GM19395 (cell line): Measurements from ENCODE around the gene TBC1D14.
"Not testable (repeated sequence)": the region's sequence is repeated elsewhere in the genome, so short reads cannot be mapped to it uniquely, and the experiment has no call there.

Experiments used
- ATAC-seq: cut with Tn5 transposase; IDR thresholded peaks from one replicate; pipeline ENCODE4 v1.9.1; 2021; ENCODE audit warnings: mild to moderate bottlenecking, moderate library complexity; ENCODE audit not compliant: unreplicated experiment

The TBC1D14 gene

DNA sequence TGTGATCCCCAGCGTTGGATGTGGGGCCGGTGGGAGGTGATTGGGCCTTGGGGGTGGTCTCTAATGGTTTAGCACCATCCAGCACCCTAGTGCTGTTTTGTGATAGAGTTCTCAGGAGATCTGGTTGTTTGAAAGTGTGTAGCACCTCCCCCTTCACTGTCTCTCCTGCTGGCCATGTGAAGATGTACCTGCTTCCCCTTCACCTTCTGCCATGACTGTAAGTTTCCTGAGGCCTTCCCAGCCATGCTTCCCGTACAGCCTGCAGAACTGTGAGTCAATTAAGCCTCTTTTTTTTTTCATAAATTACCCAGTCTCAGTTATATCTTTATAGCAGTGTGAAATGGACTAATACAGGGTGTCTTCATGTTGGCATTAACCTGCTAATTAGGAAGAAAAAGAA lies 19.3 kb upstream of the TBC1D14 start:
- ATAC-seq, result no peak

DNA sequence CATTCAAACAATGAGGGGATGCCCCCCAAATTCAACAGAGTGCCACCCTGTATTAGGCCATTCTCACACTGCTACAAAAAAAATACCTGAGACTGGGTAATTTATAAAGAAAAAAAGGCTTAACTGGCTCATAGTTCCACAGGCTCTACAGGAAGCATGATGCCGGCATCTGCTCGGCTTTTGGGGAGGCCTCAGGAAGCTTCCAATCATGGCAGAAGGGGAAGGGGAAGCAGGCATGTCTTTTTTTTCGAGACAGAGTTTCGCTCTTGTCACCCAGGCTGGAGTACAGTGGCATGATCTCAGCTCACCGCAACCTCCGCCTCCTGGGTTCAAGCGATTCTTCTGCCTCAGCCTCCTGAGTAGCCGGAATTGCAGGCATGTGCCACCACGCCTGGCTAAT lies 18.7 kb upstream of the TBC1D14 start:
- not testable (repeated sequence) for ATAC-seq

DNA sequence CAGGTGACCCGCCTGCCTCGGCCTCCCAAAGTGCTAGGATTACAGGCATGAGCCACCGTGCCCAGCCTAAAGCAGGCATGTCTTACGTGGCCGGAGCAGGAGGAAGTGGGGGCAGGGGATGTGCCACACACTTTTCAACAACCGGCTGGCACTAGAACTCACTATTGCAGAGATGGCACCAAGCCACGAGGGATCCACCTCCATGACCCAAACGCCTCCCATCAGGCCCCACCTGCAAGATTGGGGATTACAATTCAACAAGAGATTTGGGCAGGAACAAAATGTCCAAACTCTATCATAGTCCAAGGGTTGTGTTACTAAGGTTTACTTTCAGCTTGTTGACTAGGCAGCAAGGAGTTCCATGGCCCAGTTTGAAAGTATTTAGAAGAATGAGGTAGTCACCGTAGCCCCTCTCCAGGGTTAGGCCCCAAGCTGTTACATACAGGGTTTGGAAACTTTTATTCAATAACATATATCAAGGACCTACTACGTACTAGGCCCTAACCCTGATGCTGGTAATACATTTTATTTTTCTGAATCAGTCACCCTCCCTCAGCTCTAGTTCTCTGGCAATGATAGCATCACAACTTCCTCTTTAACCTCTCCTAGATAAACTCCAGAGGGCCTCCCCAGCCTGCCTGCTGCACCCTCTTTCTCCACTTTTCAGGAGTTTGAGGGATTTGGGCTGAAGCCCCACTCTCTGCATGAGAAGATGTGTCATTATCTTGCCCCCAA lies 18.0 kb upstream of the TBC1D14 start:
- ATAC-seq, result peak; percentile 32

DNA sequence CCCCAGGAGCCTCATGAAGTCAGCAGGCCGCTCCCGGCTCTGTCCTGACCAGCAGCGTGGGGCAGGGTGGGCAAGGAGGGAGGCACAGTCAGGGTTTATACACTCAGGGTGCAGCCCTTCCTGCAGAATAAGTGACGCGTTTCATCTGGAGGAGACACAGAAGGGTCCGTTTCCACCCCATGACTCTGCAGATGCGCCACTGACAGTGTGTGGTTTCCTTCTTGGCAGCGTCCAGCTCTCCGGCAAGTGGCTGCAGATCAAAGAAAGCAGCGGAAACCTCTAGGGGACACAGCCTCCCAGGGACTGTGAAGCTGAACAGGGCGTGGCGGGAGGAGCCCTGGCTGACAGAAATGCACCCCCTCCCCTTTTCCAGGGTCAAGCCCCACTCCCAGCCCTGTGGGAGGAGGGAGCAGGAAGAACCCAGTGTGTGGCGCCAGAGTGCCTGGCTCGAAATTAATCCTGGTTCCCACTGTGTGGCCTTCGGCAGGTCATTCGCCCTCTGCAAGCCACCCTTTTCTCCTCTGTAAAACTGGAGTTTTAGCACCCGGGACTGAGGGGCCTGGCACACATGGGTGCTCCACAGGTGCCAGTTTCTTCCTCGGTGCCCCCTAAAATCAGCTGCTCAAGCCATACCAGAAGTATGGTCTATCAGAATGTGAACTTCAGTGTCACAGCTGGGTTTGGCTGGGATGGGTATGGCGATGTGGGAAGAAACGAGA lies 17.3 kb upstream of the TBC1D14 start:
- peak; percentile 56 for ATAC-seq

DNA sequence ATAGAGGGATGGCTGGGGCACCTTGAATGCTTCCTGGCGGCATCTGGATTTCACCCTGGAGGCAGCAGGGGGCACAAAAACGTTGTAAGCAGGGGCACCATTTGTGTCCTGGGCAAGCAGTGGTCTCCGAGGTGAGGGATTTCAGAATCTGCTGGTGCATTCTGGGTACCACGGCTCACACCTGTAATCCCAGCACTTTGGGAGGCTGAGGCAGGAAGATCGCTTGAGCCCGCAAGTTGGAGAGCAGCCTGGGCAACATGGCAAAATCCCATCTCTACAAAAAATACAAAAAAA lies 16.8 kb upstream of the TBC1D14 start:
- no peak for ATAC-seq

DNA sequence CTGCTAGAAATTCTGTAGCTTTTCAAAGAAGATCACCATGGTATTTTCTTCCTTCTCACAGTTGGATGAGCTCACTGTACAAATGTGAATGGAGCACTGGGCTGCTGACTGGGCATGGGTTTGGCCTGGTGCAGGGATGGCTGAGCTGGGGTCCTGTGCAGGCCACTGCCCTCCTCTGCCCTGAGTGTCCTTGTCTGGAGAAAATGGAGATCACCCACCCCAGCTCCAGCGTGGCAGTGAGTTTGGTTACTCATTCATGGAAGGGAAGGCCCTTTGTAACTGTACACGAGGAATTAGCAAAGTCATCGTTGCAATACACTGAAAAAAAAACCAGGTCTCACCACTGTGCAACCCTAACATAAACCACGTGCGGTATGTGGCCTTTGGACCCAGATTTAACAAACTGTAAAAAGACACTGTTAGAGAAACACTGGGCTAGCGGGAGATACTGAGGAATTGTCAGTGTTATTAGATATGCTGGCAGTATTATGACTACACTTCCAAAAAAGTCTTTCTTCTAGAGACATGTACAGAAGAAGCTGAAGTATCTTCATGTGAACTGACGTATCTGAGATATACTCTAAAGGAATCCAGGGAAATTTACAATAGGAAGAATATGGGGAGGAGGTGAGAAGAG lies 16.1 kb upstream of the TBC1D14 start:
- ATAC-seq, result no peak

DNA sequence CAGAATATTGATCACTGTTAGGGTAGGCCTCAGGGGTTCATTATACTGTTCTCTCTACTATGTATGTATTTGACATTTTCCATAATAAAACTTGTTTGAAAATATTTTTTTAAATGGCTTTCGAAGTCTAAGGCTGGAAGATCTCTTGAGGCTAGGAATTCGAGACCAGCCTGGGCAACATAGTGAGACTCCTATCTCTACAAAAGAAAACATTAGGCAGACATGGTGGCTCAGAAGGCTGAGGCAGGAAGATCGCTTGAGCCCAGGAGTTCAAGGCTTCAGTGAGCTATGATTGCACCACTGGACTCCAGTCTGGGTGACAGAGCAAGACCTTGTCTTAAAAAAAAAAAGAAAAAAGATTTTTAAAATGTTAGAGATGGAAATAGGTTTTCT lies 15.5 kb upstream of the TBC1D14 start:
- ATAC-seq, result no peak

DNA sequence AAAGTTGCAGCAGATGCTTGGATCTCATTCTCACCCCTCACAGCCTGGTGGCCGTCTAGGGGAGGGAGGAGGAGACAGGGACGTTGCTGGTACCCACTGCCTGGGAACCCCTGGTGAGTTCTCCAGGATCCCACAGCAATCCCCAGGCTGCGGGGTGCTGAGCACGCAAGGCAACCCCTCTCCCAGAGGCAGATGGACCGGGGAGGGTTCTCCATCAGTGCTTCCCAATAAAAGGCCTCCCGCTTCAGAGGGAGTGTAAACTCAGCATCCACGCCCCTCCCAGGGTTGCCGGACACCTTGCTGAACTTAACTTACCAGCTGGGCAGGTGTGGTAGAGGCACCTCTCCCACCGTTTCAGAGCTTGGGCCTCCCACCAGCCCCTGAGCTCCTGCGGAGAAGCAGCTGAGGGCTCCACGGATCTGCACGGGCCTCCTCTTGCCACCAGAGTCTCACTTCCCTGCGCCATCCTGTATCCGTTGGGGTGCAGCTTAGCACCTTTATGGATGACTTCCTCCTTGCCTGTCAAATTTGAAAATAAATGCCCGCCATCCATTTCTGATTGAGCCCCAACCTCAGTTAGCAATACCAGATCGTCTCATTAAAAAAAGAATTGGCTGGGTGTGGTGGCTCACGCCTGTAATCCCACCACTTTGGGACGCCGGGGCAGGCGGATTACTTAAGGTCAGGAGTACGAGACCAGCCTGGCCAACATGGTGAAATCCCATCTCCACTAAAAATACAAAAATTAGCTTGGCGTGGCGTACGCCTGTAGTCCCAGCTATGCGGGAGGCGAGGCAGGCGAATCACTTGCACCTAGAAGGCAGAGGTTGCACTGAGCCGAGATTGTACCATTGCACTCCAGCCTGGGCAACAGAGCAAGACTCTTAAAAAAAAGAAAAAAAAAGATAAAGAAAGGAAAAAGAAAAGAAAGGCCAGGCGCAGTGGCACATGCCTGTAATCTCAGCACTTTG lies 14.8 kb upstream of the TBC1D14 start:
- no peak for ATAC-seq

DNA sequence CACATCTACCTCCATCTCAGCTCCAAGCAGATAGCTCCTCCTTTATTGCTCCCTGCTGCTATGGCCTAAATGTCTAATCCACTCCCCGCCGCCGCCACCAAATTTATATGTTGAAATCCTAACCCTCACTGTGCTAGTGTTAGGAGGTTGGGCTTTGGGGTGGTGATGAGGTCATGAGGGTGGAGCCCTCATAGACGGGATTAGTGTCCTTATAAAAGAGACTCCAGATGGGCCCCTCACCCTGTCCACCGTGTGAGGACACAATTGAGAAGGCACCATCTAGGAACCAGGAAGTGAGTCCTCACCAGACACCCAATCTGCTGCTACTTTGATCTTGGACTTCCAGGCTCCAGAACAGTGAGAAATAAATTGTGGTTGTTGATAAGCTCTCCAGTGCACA lies 13.6 kb upstream of the TBC1D14 start:
- ATAC-seq, result no peak

DNA sequence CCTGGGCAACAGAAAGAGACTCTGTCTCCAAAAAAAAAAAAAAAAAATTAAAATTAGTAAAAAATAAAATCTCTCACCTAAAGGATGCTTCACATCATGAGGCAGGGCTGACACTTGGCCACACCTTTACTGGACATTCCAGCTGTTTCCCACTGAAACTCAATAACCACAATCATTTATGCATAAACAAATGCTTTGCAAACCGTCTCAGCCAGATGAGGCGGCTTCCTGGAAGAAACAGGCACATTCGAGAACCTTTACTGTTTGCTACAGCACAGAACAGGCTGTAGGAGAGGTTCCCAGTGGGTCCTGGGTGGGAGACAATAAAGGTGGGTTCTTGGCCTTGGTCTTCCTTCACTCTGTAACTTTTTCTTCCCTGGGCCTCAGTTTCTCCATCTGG lies 10.9 kb upstream of the TBC1D14 start:
- no peak for ATAC-seq

DNA sequence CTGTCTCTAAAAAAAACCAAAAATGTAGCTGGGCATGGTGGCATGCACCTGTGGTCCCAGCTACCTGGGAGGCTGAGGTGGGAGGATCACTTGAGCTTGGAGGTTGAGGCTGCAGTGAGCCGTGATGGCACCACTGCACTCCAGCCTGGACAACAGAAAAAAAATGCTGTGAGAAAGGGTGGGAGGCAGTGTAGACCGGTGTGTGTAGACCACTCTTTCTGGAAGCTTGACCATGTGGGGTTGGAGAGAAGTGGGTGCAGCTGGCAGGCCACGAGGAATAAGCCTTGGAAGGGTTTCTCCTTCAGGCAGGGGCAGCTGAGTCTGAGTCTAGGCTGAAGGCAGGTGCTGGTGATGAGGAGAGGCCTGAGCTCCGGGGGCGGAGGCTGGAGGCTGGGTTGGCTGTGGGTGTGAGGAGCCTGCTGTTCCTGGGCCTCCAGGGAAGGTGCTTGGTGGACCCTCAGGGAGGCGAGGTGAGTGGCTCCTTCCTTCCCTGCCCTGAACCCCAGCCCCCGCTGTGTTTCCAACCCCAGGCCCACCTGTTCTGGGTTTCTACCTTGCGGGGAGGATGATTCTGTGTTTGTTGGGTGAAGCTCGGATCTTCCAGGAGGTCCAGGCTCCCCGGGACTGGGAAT lies 9.3 kb upstream of the TBC1D14 start:
- ATAC-seq, result no peak

DNA sequence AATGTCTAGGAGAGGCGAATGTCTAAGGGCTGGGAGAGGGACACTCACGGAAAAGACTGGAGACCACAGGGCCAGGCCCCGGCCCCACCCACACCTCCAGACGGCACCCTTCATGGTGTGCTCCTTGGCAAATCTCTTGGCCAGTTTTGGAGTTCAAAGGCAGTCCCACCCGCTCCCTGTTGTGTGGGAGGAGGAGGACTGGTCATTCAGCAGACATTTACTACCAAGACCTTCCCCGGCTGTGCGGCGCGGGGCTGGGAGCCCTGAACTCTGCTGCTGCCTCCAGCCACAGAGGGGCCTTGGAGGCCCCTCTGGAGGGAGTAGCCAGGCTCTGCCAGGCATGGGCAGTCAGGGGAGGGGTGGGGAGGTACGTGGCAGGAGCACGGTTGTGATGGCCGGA lies 8.7 kb upstream of the TBC1D14 start:
- ATAC-seq, result no peak

DNA sequence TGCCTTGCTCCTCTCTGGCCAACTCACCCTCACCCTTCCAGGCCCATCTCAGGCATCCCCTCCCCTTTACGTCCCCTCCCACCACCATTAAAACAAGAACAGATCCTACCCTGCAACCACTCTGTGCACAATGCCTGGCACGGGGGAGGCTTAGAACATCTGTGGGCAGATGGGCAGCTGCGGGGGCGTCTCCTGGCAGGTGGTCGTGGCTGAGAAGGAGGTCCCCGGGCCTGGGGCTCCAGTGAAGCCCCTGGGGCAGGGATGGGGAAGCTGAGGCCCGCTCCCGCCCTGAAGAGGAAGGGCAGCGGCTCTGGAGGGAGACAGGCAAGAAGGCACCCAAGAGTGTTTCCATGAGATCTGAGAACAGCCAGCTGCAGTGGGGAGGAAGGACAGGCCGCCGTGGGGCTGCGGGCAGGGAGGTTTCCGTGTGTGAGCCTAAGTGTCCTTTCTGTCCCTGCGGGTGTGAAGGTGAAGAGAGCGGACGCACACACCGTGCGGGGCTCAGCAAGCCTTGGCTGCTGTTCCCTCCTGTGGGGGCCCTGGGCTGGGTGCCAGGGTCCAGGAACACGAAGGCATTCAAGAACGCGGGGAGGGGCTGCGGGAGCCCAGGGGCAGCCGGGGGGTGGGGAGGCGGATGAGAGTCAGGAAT lies 7.8 kb upstream of the TBC1D14 start:
- no peak for ATAC-seq

DNA sequence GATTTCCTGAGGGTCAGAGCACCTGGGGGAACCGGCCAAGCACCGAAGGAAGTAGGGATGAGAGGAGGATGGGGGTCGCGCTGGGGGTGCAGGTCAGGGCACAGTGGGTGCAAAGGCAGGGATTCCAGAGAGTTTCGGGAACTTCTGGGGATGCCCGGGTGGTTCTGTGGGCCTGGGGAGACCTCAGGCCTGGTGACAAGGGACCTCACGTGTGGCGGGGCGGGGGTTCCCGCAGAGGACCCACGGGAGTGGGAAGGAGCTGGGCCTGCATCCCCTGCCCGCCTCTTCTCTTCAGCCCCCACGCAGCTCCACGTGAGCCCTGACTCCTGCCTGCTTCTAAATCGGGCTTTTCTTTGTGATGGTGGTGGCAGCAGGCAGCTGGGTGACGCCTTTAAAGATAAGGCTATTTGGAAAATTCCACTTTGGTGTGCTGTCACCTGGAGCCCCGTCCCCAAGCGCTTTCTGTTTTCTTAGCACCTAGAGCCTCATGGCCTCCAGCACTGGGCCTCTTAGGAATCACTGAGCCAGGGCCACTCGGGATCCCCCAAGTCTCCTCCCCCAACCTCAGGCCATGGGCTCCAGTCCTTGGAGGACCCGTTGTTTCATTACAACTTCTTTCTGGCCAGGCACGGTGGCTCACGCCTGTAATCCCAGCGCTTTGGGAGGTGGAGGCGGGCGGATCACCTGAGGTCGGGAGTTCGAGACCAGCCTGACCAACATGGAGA lies 7.1 kb upstream of the TBC1D14 start:
- no peak for ATAC-seq

DNA sequence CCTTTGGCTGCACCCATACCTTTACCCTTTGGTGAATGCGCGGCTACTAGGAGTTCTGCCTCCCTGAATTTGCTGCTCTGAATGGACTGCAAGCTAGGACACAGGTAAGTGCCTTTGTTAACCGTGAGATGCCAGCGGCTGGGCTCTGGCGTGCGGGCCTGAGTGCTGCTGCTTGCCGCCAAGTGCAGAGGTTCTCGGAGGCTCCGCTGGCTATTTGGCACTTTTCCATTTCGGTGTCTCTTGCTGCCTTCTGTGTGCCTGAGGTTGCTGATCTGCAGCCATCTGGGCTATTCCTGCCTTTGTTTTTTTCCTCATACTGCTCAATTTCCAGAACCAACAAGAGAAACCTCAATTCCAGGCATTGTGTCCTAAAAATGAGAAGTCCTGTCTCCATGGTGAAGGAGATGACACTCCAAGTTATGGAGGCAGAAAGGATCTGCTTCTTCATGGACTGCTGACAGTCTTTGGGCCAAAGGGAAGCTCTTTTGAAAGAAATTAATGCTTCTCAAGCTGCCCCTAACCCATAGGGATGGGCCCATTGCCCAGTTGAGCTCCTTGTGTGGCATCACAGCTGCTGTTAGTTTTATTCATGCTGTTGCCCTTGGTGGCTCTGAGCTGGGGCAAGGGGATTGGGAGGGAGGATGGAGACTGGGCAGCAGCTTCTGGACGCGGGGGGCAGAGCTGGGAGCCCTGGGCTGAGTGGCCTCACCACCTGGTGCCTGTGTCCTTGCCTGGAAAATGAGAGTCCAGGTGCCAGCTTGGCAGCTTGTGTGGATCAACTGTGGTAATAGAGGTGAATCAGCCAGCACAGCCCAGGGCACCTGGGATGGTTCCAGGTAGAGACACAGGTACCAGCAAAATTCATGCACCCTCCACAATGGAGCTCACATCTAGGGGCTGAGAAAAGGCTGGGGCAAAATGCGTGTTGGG lies 3.8 kb upstream of the TBC1D14 start:
- no peak for ATAC-seq

DNA sequence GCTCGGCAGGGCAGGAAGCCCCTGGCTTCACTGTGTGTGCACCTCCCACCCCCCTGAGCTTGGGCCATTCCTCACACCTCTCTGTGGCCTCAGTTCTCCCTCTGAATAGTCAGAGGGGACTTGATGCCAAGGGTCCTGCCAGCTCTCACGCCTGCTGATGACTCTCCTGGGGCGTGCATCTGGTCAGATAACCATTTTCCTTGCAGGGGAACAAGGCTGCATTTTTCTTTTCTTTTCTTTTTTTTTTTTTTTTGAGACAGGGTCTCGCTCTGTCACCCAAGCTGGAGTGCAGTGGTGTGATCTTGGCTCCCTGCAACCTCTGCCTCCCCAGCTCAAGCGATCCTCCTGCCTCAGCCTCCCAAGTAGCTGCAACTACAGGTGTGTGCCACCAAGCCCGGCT lies 3.1 kb upstream of the TBC1D14 start:
- not testable (repeated sequence) for ATAC-seq

DNA sequence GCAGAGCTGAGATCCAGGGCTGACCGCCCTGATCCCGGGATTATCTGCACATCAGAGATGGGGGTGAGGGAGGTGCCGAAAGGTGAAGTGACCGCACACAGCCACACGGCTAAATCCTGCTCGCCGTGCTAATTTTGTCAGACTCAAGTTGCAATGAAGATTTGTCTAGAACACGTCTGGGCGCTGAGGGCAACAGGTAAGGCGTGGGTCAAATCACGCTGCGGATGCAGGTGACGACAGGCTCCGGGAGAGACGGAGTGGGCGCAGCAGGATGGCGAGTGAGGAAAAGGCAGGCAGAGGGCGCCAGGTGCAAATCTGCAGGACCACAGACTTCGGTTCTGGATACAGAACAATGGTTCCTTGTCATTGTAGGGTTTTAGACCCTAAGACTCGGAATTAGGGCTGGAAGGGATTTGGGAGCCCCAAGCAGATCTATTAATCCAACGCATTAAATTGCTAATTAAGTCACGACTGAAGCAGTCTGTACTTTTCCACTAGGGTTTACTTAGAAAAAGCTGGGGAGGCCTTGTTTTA lies 1.9 kb upstream of the TBC1D14 start:
- ATAC-seq, result no peak

DNA sequence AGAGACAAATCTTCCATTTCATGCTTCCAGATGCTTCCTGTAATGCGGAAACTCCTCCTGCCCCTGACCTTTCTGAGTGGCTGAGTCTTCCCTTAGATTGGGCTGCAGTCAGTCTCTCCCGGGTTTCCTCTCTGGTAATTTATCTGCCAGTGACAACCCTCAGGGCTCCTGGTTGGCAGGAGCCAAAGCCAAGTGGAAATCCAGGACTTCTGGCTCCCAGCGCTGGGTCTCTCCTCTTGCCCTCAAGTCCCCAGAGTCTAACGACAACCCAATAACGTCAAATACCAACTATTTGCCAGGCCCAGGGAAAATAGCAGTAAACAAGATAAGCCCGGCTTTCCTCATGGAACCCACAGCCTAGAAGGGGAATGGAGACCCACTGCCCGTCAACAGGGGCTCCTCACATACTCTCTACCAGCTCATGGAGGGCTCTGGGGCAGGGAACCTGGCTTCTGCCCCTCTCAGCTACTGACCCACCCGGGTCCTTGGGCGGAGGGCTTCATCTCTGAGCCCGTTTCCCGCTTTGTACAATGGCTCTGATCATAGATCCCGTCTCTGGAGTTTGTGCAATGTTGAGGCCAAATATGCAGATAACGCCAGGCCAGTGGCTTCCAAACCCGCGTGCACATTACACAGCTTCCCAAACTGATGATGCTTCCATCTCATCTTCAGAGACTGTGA lies 1.1 kb upstream of the TBC1D14 start:
- no peak for ATAC-seq
